AG04450 (cell line): ENCODE measurements around the gene MRPL14. TPM values are rescaled to one million over a fixed set of nuclear protein-coding genes. Genes with fewer than 3 reads are reported as not detected.

Experiments used
- CTCF ChIA-PET: fragments of 300-600, 350-600 bp; formaldehyde crosslinking; extraction: SDS; loops from one replicate; lab custom pipeline; 2022; ENCODE audit warnings: antibody characterized with exemption, inconsistent platforms; lab: Charles Lee
- POLR2A ChIA-PET: fragments of 350-600 bp; formaldehyde crosslinking; extraction: SDS; loops from one replicate; lab custom pipeline; 2021; ENCODE audit warnings: antibody characterized with exemption, inconsistent platforms; lab: Yijun Ruan, JAX
- DNase-seq: peaks from one replicate; pipeline ENCODE4 v3.0.0-alpha.2; 2011; ENCODE audit warnings: low read depth, low spot score
- H3K27ac ChIP-seq: one replicate; pipeline ENCODE4 v1.5.1; 2012; ENCODE audit warnings: low read depth, low read length, control low read depth
- H3K27me3 ChIP-seq: one replicate; pipeline ENCODE4 v1.6.0; 2012; ENCODE audit warnings: low read length; ENCODE audit not compliant: control insufficient read depth, insufficient read depth
- H3K4me3 ChIP-seq: 2 replicates; pipeline ENCODE4 v1.5.1; 2011; ENCODE audit warnings: mild to moderate bottlenecking, low read depth, low read length, control low read depth
- H3K9me3 ChIP-seq: 2 replicates; pipeline ENCODE4 v1.5.1; 2012; ENCODE audit warnings: low read length; ENCODE audit not compliant: control insufficient read depth, insufficient read depth
- CTCF ChIP-seq: IDR thresholded peaks from 2 replicates; pipeline ENCODE4 v1.5.1; 2011; ENCODE audit warnings: low read depth, low read length, control low read depth, inconsistent platforms
- polyA plus RNA-seq: library from polyadenylated mRNA; depleted of rRNA; stranded (reverse); fragments of >200 nt; gene quantifications from 2 replicates; pipeline ENCODE4 v1.2.3, GENCODE V29; 2011

Gene MRPL14
- polyA plus RNA-seq, 1 experiment, result 57.3 TPM

DNA sequence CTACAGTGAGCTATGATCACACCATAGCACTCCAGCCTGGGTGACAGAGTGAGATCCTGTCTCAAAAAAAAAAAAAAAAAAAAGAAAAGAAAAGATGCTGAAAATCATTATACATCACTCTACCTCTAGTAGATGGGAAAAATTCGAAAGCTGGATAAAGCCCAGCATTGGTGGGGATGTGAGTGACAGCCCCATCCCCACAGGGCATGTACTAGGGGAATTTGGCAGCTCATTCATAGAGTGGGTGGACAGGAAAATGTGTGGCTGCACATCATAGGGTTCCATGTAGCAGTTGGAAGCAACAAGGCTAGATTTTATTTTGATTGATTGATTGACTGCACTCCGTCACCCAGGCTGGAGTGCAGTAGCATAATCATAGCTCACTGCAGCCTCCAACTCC, 42.0 kb downstream of the MRPL14 start:
- ChIA-PET CTCF (interaction anchor here (0.7 to 2.2 kb wide), 6 partner anchors 10 to 323 kb away, joined by 3 to 11 read pairs (median 3); partner anchors contain the start of genes AARS2 and VEGFA), POLR2A (interaction anchor here (0.7 kb wide), 1 partner anchor 300 kb away, joined by 6 read pairs; no protein-coding TSS in a partner anchor)
- no peak overlapping the region for H3K27ac ChIP-seq

GRCh38 chr6:44084231-44085014, 42.8 kb downstream of the MRPL14 start:
- H3K4me3 ChIP-seq, result no peak overlapping the region
- no peaks in the 10 kb centered on the region for H3K9me3 ChIP-seq
- peak overlapping the region; percentile 52 for H3K27ac ChIP-seq
- H3K27me3 ChIP-seq, result no peaks in the 10 kb centered on the region
- no peak for DNase-seq
- CTCF ChIA-PET, result interaction anchor here (0.7 to 2.3 kb wide), 7 partner anchors 10 to 322 kb away, joined by 3 to 11 read pairs (median 3); partner anchors contain the start of genes AARS2 and VEGFA
- POLR2A ChIA-PET, result no interaction called here
- no peak for TF ChIP-seq CTCF

More for the DNA sequence above, 42.0 kb downstream of the MRPL14 start:
- H3K4me3 ChIP-seq, result no peak overlapping the region
- H3K27me3 ChIP-seq, result no peaks in the 10 kb centered on the region
- TF ChIP-seq CTCF, result no peak
- DNase-seq, result no peak
- no peaks in the 10 kb centered on the region for H3K9me3 ChIP-seq

GRCh38 chr6:44082872-44083321, 44.4 kb downstream of the MRPL14 start:
- CTCF ChIA-PET, result interaction anchor here (1.9 to 7.3 kb wide), 3 partner anchors 8 to 358 kb away, joined by 6 to 91 read pairs (median 7); partner anchors contain the start of gene VEGFA
- no peak overlapping the region for H3K27ac ChIP-seq
- no peak for TF ChIP-seq CTCF
- no peaks in the 10 kb centered on the region for H3K27me3 ChIP-seq
- no peak for DNase-seq
- POLR2A ChIA-PET, result interaction anchor here (0.9 kb wide), 1 partner anchor 313 kb away, joined by 3 read pairs; the partner anchor contains the start of gene VEGFA
- no peak overlapping the region for H3K4me3 ChIP-seq
- H3K9me3 ChIP-seq, result no peaks in the 10 kb centered on the region

DNA sequence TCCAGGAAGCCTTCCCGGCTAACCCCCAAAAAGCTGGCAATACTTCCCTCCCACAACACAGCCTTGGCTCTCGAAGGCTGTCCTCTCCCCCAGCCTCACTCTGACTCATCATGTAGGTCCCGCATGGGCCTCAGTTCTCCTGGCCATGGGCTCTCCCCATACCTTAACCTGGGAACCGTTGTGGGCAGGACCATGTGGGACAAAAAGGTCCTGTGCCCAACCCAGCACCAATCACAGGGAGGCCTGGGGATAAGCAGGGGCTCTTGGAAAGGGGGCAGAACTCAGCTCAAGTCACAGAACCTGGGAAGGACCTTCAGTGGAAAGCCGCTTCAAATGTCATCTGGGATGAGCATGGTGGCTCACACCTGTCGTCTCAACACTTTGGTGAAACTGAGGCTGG, 45.5 kb downstream of the MRPL14 start:
- no peak for DNase-seq
- Histone ChIP-seq H3K27me3 (no peaks in the 10 kb centered on the region), H3K9me3 (no peaks in the 10 kb centered on the region), H3K27ac (no peak overlapping the region), H3K4me3 (no peak overlapping the region)
- CTCF ChIA-PET, result interaction anchor here (1.9 to 7.3 kb wide), 3 partner anchors 313 to 415 kb away, joined by 6 to 91 read pairs (median 90); partner anchors contain the start of gene VEGFA
- TF ChIP-seq CTCF, result no peak
- POLR2A ChIA-PET, result no interaction called here
